MM.1S (cell line): Measurements from ENCODE around the gene MEGF11.

Source experiments
- CTCF ChIP-seq: fragments of 300-600 bp; sonication (generic); IDR thresholded peaks from 2 replicates; pipeline ENCODE4 v1.5.1; 2016; ENCODE audit warnings: antibody characterized with exemption, low read length, mixed read lengths
- EZH2 ChIP-seq: fragments of 300-600 bp; sonication (generic); optimal IDR thresholded peaks from 2 replicates; pipeline ENCODE3; 2017; ENCODE audit warnings: low read depth, mild to moderate bottlenecking, antibody characterized with exemption, low read length, mixed read lengths
- EZH2phosphoT487 ChIP-seq: fragments of 300-600 bp; sonication (generic); IDR thresholded peaks from 2 replicates; pipeline ENCODE4 v1.6.1; 2018; ENCODE audit warnings: antibody characterized with exemption, low read length

GRCh38 chr15:66249605-66250174 lies 3.9 kb downstream of the MEGF11 start:
- TF ChIP-seq CTCF = no peak
- no peak for TF ChIP-seq EZH2phosphoT487
- no peak for TF ChIP-seq EZH2
